Uterus (tissue), 2 donors: Measurements from ENCODE around the gene UFSP2.

Experiments
- CTCF ChIP-seq, 4 experiments: fragments of 200-600 bp in 2 of 4; fragments of 450-650 bp in 2 of 4; sonication (generic) in 2 of 4; IDR thresholded peaks; one replicate each; pipeline ENCODE4 v1.5.1; 2016 to 2019; ENCODE audit warnings: antibody characterized with exemption in 4 of 4, mild to moderate bottlenecking in 2 of 4, moderate library complexity in 1 of 4
- POLR2A ChIP-seq, 2 donors: fragments of 450-650 bp; IDR thresholded peaks; one replicate each; pipeline ENCODE4 v1.6.1; 2016; ENCODE audit warnings: antibody characterized with exemption in 2 of 2, mild to moderate bottlenecking in 1 of 2, moderate library complexity in 1 of 2

- TF ChIP-seq CTCF (IDR thresholded peaks at IDR 0.05) (no peak), POLR2A (IDR thresholded peaks at IDR 0.05) (no peak)
These were observed 13.9 kb downstream of the UFSP2 start for GRCh38 chr4:185411849-185412248.
